ENCODE results near the gene CREBBP.

DNA sequence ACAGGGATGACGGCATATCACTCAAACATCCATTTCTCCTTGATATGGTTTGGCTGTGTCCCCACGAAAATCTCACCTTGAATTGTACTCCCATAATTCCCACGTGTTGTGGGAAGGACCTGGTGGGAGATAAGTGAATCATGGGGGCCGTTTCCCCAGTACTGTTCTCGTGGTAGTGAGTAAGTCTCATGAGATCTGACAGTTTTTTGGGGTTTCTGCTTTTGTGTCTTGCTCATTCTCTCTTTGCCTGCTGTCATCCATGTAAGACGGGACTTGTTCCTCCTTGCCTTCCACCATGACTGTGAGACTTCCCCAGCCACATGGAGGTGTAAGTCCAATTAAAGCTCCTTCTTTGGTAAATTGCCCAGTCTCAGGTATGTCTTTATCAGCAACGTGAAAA, 193.5 kb downstream of the CREBBP start:
- TF ChIP-seq, protein P1, sequence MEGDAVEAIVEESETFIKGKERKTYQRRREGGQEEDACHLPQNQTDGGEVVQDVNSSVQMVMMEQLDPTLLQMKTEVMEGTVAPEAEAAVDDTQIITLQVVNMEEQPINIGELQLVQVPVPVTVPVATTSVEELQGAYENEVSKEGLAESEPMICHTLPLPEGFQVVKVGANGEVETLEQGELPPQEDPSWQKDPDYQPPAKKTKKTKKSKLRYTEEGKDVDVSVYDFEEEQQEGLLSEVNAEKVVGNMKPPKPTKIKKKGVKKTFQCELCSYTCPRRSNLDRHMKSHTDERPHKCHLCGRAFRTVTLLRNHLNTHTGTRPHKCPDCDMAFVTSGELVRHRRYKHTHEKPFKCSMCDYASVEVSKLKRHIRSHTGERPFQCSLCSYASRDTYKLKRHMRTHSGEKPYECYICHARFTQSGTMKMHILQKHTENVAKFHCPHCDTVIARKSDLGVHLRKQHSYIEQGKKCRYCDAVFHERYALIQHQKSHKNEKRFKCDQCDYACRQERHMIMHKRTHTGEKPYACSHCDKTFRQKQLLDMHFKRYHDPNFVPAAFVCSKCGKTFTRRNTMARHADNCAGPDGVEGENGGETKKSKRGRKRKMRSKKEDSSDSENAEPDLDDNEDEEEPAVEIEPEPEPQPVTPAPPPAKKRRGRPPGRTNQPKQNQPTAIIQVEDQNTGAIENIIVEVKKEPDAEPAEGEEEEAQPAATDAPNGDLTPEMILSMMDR (IDR thresholded peaks at IDR 0.05), result no peak
- TF ChIP-seq POLR2A (IDR thresholded peaks at IDR 0.05), result no peak
